GM12891 (cell line): Measurements from ENCODE around the gene REXO2.

Experiments
- POLR2A ChIP-seq: IDR thresholded peaks from 2 replicates; pipeline ENCODE4 v1.6.1; 2011; ENCODE audit warnings: low read depth, low read length, control low read depth
- POLR2AphosphoS5 ChIP-seq: IDR thresholded peaks from 2 replicates; pipeline ENCODE4 v1.6.1; 2011; ENCODE audit warnings: low read depth, low read length, control low read depth
- POU2F2 ChIP-seq: IDR thresholded peaks from 2 replicates; pipeline ENCODE4 v1.6.1; 2011; ENCODE audit warnings: low read depth, mild to moderate bottlenecking, control low read depth, low read length, moderate library complexity
- TAF1 ChIP-seq: IDR thresholded peaks from 2 replicates; pipeline ENCODE4 v1.6.1; 2011; ENCODE audit warnings: low read depth, low read length, control low read depth

- TF ChIP-seq POU2F2, result no peak
- TF ChIP-seq POLR2A, result no peak
- TF ChIP-seq TAF1, result no peak
- no peak for TF ChIP-seq POLR2AphosphoS5
Measured at GRCh38 chr11:114438303-114438702, 964 bp upstream of the REXO2 start.
